ENCODE results near the gene LRP5.

The LRP5 gene

DNA sequence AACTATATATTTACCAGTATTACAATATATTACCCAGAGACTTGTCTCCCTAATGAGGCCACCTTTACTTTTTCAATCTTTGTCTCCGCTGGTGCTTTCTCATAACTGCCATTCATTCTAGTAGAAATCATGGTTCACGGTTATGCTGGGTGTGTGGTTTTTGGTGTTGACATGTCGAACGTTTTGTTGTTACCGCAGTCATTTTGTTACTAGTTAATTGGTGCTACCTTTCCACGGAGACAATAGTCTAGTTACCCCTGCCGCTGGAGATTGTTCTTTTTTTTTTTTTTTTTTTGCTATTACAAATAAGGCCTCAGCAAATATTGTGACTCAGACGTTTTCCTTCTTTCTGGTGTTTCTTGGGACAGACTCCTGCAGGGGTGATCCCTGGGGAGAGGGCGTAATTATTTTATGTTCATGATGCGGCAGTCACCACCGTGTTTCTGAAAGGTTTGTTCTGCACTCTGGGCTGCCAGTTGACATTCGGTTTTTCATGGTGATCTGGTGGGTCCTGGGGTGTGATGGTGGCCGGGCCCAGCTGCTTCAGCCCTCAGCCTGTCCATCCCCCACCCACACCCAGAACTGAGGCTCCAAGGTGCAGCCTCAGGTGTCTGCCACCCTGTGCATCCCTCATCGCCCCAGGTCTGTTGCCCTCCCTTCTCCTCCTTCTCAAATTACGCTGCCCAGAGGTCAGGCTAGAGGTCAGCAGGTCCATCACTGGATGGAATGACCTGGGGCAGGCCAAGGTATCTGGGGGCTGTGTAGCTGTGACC, 28.6 kb downstream of the LRP5 start:
- Histone ChIP-seq H3K4me2 (ENCODE audit: low read length, poor library complexity, severe bottlenecking) (peak overlapping the region; percentile 43), H2AFZ (ENCODE audit: low read depth, low read length) (no peak overlapping the region), H3K27me3 (ENCODE audit: control insufficient read depth in 1 of 2, insufficient read depth in 1 of 2, low read length in 2 of 2) (no peaks in the 10 kb centered on the region), H4K91ac (ENCODE audit: low read length) (peak overlapping the region; percentile 69), H3K27ac (ENCODE audit: low read length, poor library complexity, severe bottlenecking) (peak overlapping the region; percentile 14), H2BK5ac (ENCODE audit: low read depth, low read length, poor library complexity, severe bottlenecking) (peak overlapping the region; percentile 33), H4K8ac (ENCODE audit: low read length) (peak overlapping the region; percentile 72), H2BK15ac (ENCODE audit: low read depth, poor library complexity, severe bottlenecking) (no peak overlapping the region), H3K4ac (ENCODE audit: low read depth in 1 of 2, low read length in 2 of 2) (no peak overlapping the region), H3K4me1 (ENCODE audit: control insufficient read depth, insufficient read depth, low read depth, low read length) (peaks cover 46% of the 10 kb centered on the region), H2AK5ac (ENCODE audit: low read length, severe bottlenecking) (peak overlapping the region; percentile 68), H2BK12ac (ENCODE audit: low read length in 2 of 2) (peak overlapping the region in 1 of 2 experiments; percentile 29), H3K4me3 (ENCODE audit: insufficient read depth in 1 of 2, low read depth in 1 of 2, low read length in 2 of 2) (no peak overlapping the region), H3K9me3 (ENCODE audit: control insufficient read depth, low read length) (no peaks in the 10 kb centered on the region), H3K36me3 (ENCODE audit: control insufficient read depth in 1 of 2, insufficient read depth in 2 of 2, low read depth in 1 of 2, low read length in 2 of 2) (peaks cover 0 to 8% of the 10 kb centered on the region in 2 experiments), H2BK120ac (ENCODE audit: low read depth, low read length) (no peak overlapping the region), H3K79me1 (replicated peaks; ENCODE audit: low read length, poor library complexity, severe bottlenecking) (peaks cover 37% of the 10 kb centered on the region), H3K23ac (ENCODE audit: low read length in 2 of 2) (peak overlapping the region in 1 of 2 experiments; percentile 5), H3K18ac (ENCODE audit: low read depth in 1 of 2, low read length in 2 of 2) (peak overlapping the region in 1 of 2 experiments; percentile 27), H3K9ac (ENCODE audit: low read length) (no peak overlapping the region), H3K14ac (ENCODE audit: low read length in 2 of 2) (peak overlapping the region in 1 of 2 experiments; percentile 61)
- 68% methylated on average over 12 of the region's 15 CpGs for WGBS
- peak; percentile 11 for DNase-seq

DNA sequence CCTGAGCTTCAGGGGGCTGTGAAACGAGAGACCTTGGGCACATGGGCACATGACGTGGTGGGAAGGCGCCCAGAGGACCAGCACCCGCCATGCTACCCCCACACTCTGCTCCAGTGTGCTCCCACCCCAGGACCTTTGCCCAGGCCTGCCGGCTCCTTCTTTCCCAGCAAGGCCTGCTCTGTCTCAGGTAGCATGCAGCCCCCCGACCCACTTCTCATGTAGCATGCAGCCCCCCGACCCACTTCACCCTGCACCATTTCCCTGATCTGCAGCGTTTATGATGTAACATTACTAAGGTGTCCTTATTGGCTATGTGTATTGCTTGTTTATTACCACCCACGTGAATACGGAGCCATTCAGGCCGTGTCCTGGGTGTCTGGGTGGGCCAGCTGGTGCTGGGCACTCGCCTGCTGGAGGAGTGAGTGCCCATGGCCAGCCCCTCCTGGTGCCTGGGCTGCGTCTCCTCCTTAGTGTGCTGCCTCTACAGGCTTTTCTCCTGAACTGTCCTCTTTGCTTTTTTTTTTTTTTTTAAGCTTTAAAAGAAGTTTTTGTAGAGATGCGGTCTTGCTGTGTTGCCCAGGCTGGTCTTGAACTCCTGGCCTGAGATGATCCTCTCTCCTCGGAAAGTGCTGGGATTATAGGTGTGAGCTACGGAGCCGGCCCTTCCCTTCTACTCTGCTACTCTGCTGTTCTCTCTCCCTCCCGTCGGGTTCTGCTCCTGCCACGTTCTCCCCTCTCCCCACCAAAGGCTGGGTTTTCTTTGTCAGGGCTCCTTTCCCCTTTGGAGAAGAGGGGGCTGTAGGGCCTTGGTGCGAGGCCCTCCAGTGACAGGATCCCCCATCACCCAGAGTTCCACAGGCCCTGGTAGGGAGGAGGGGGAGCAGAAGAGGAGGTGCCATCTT, 29.4 kb downstream of the LRP5 start:
- peak overlapping the region; percentile 22 for H3K9ac ChIP-seq (ENCODE audit: low read length)
- no peaks in the 10 kb centered on the region for H3K27me3 ChIP-seq (ENCODE audit: control insufficient read depth in 1 of 2, insufficient read depth in 1 of 2, low read length in 2 of 2)
- peak overlapping the region; percentile 33 for H2BK5ac ChIP-seq (ENCODE audit: low read depth, low read length, poor library complexity, severe bottlenecking)
- H2BK15ac ChIP-seq (ENCODE audit: low read depth, poor library complexity, severe bottlenecking): no peak overlapping the region
- H3K18ac ChIP-seq (ENCODE audit: low read depth in 1 of 2, low read length in 2 of 2): peak overlapping the region; percentile 55 to 58
- H3K4me3 ChIP-seq (ENCODE audit: insufficient read depth in 1 of 2, low read depth in 1 of 2, low read length in 2 of 2): no peak overlapping the region
- no peak overlapping the region for H3K4ac ChIP-seq (ENCODE audit: low read depth in 1 of 2, low read length in 2 of 2)
- peak overlapping the region in 1 of 2 experiments; percentile 29 for H2BK12ac ChIP-seq (ENCODE audit: low read length in 2 of 2)
- peak overlapping the region; percentile 72 for H4K8ac ChIP-seq (ENCODE audit: low read length)
- 83% methylated on average over 14 of the region's 21 CpGs for WGBS
- peak overlapping the region; percentile 89 for H2AK5ac ChIP-seq (ENCODE audit: low read length, severe bottlenecking)
- H3K4me1 ChIP-seq (ENCODE audit: control insufficient read depth, insufficient read depth, low read depth, low read length): peaks cover 46% of the 10 kb centered on the region
- peak overlapping the region in 1 of 2 experiments; percentile 80 for H3K14ac ChIP-seq (ENCODE audit: low read length in 2 of 2)
- H2BK120ac ChIP-seq (ENCODE audit: low read depth, low read length): no peak overlapping the region
- H3K9me3 ChIP-seq (ENCODE audit: control insufficient read depth, low read length): no peaks in the 10 kb centered on the region
- no peak overlapping the region for H2AFZ ChIP-seq (ENCODE audit: low read depth, low read length)
- H3K79me1 ChIP-seq (replicated peaks; ENCODE audit: low read length, poor library complexity, severe bottlenecking): peaks cover 44% of the 10 kb centered on the region
- no peak overlapping the region for H3K23ac ChIP-seq (ENCODE audit: low read length in 2 of 2)
- H3K36me3 ChIP-seq (ENCODE audit: control insufficient read depth in 1 of 2, insufficient read depth in 2 of 2, low read depth in 1 of 2, low read length in 2 of 2): peaks cover 0 to 8% of the 10 kb centered on the region in 2 experiments
- peak; percentile 19 for DNase-seq
- H4K91ac ChIP-seq (ENCODE audit: low read length): peak overlapping the region; percentile 83
- peak overlapping the region; percentile 89 for H3K27ac ChIP-seq (ENCODE audit: low read length, poor library complexity, severe bottlenecking)
- peak overlapping the region; percentile 43 for H3K4me2 ChIP-seq (ENCODE audit: low read length, poor library complexity, severe bottlenecking)

GRCh38 chr11:68342459-68343158, 30.2 kb downstream of the LRP5 start:
- peak; percentile 19 for DNase-seq
- Histone ChIP-seq H2BK15ac (ENCODE audit: low read depth, poor library complexity, severe bottlenecking) (peak overlapping the region; percentile 62), H2BK5ac (ENCODE audit: low read depth, low read length, poor library complexity, severe bottlenecking) (no peak overlapping the region), H2BK120ac (ENCODE audit: low read depth, low read length) (no peak overlapping the region), H3K18ac (ENCODE audit: low read depth in 1 of 2, low read length in 2 of 2) (peak overlapping the region; percentile 55 to 58), H3K9ac (ENCODE audit: low read length) (no peak overlapping the region), H3K9me3 (ENCODE audit: control insufficient read depth, low read length) (no peaks in the 10 kb centered on the region), H3K27me3 (ENCODE audit: control insufficient read depth in 1 of 2, insufficient read depth in 1 of 2, low read length in 2 of 2) (no peaks in the 10 kb centered on the region), H3K4me3 (ENCODE audit: insufficient read depth in 1 of 2, low read depth in 1 of 2, low read length in 2 of 2) (peak overlapping the region in 1 of 2 experiments; percentile 14), H3K4me1 (ENCODE audit: control insufficient read depth, insufficient read depth, low read depth, low read length) (peaks cover 42% of the 10 kb centered on the region), H4K8ac (ENCODE audit: low read length) (peak overlapping the region; percentile 65), H3K14ac (ENCODE audit: low read length in 2 of 2) (peak overlapping the region in 1 of 2 experiments; percentile 42), H3K23ac (ENCODE audit: low read length in 2 of 2) (peak overlapping the region in 1 of 2 experiments; percentile 61), H2BK12ac (ENCODE audit: low read length in 2 of 2) (peak overlapping the region in 1 of 2 experiments; percentile 55), H3K4me2 (ENCODE audit: low read length, poor library complexity, severe bottlenecking) (peak overlapping the region; percentile 36), H3K4ac (ENCODE audit: low read depth in 1 of 2, low read length in 2 of 2) (peak overlapping the region; percentile 55 to 68), H3K27ac (ENCODE audit: low read length, poor library complexity, severe bottlenecking) (peak overlapping the region; percentile 89), H3K36me3 (ENCODE audit: control insufficient read depth in 1 of 2, insufficient read depth in 2 of 2, low read depth in 1 of 2, low read length in 2 of 2) (peaks cover 0 to 9% of the 10 kb centered on the region in 2 experiments), H3K79me1 (replicated peaks; ENCODE audit: low read length, poor library complexity, severe bottlenecking) (peaks cover 44% of the 10 kb centered on the region), H2AK5ac (ENCODE audit: low read length, severe bottlenecking) (peak overlapping the region; percentile 89), H4K91ac (ENCODE audit: low read length) (peak overlapping the region; percentile 34), H2AFZ (ENCODE audit: low read depth, low read length) (no peak overlapping the region)
- 73% methylated on average over 11 of the region's 13 CpGs for WGBS
